K562 (cell line): ENCODE results near the gene ZNF296. TPM values are rescaled to one million over a fixed set of nuclear protein-coding genes. Genes with fewer than 3 reads are reported as not detected.

Source experiments
- BCL6 ChIP-seq: fragments of 250-450 bp; sonication (Bioruptor Pico); IDR thresholded peaks from 2 replicates; pipeline ENCODE4 v1.4.0; 2020
- BRCA1 ChIP-seq, 2 experiments: fragments of 450-650 bp in 1 of 2; sonication (generic) in 1 of 2; formaldehyde crosslinking in 1 of 2; IDR thresholded peaks; 2 replicates each; pipeline versions ENCODE4 v1.5.0 to v1.6.1; 2017 to 2020; ENCODE audit warnings: mild to moderate bottlenecking in 1 of 2, missing genetic modification reagents in 1 of 2
- CREM ChIP-seq: IDR thresholded peaks from 2 replicates; pipeline ENCODE4 v1.6.1; 2014; ENCODE audit warnings: antibody characterized with exemption, low read depth
- DIDO1 ChIP-seq: fragments of 450-650 bp; IDR thresholded peaks from 2 replicates; pipeline ENCODE4 v1.6.1; 2016; ENCODE audit warnings: low read depth, missing biosample characterization, missing genetic modification characterization
- DMBX1 ChIP-seq: fragments of 250-450 bp; sonication (Bioruptor Pico); IDR thresholded peaks from 2 replicates; pipeline ENCODE4 v1.8.0; 2022; ENCODE audit warnings: inconsistent platforms, mild to moderate bottlenecking, moderate library complexity, borderline replicate concordance
- FOXJ2 ChIP-seq: fragments of 200-800 bp; sonication (Bioruptor generic); IDR thresholded peaks from 2 replicates; pipeline ENCODE4 v1.6.1; 2016; ENCODE audit warnings: missing genetic modification characterization, missing compliant biosample characterization
- SMARCE1 ChIP-seq: fragments of 450-650 bp; IDR thresholded peaks from 2 replicates; pipeline ENCODE4 v1.7.1; 2016; ENCODE audit warnings: mild to moderate bottlenecking
- TAF1 ChIP-seq: IDR thresholded peaks from 2 replicates; pipeline ENCODE4 v1.6.1; 2011; ENCODE audit warnings: mild to moderate bottlenecking, low read length, moderate library complexity; ENCODE audit not compliant: insufficient read depth, control insufficient read depth, severe bottlenecking; ENCODE audit errors: extremely low read depth
- ZNF583 ChIP-seq: fragments of 250-450 bp; sonication (Bioruptor Pico); IDR thresholded peaks from 2 replicates; pipeline ENCODE4 v1.4.0; 2020
- ZNF76 ChIP-seq: fragments of 250-450 bp; sonication (Bioruptor Pico); IDR thresholded peaks from 2 replicates; pipeline ENCODE4 v1.4.0; 2020; ENCODE audit warnings: mild to moderate bottlenecking, moderate library complexity, borderline replicate concordance
- ZZZ3 ChIP-seq: fragments of 450-650 bp; IDR thresholded peaks from 2 replicates; pipeline ENCODE4 v1.6.1; 2016; ENCODE audit warnings: antibody characterized with exemption, mild to moderate bottlenecking, moderate library complexity
- polyA plus RNA-seq, 8 experiments: library from polyadenylated mRNA; depleted of rRNA in 4 of 8; stranded (reverse) in 5 of 8; unstranded in 3 of 8; fragments of >200 nt; fragmentation: Nextera tagmentation in 2 of 8; fragmentation: Illumina TruSeq in 1 of 8; extraction: Ambion mirVana in 2 of 8; extraction: Trizol in 1 of 8; gene quantifications; 2 replicates each; pipeline versions ENCODE4 v1.2.1 to v1.2.3, GENCODE V29; 2011 to 2014; ENCODE audit warnings: inconsistent platforms in 1 of 8, missing spikeins in 1 of 8
- total RNA-seq, 7 experiments: library from RNA; depleted of rRNA in 6 of 7; stranded (reverse); fragments of >200 nt in 6 of 7; fragmentation: Illumina TruSeq in 2 of 7; extraction: Trizol in 2 of 7; gene quantifications; 2 replicates each; pipeline versions ENCODE4 v1.2.1 to v1.2.3, GENCODE V29; 2011 to 2021; ENCODE audit warnings: low replicate concordance in 1 of 7
- TF ChIP-seq, protein P1 (sequence below): fragments of 250-450 bp; sonication (Bioruptor Pico); IDR thresholded peaks from 2 replicates; pipeline ENCODE4 v1.5.0; 2021; ENCODE audit warnings: mild to moderate bottlenecking, moderate library complexity
- TF ChIP-seq, protein P2 (sequence below), 2 experiments: fragments of 450-650 bp; IDR thresholded peaks; 2 replicates each; pipeline ENCODE4 v1.6.1; 2018; ENCODE audit warnings: mild to moderate bottlenecking in 2 of 2, low read depth in 1 of 2; ENCODE audit not compliant: partially characterized antibody in 2 of 2
- TF ChIP-seq, protein P3 (sequence below): sonication (generic); formaldehyde crosslinking; IDR thresholded peaks from 2 replicates; pipeline ENCODE4 v1.8.1; 2022; ENCODE audit warnings: missing genetic modification reagents

The ZNF296 gene
- total and polyA plus RNA-seq, 9 of the 15 experiments (the other 6 are each of a cell fraction or from before 2014, with no cell fraction given), result 0.03 to 8.8 (median 0.47) TPM; not detected in 1

DNA sequence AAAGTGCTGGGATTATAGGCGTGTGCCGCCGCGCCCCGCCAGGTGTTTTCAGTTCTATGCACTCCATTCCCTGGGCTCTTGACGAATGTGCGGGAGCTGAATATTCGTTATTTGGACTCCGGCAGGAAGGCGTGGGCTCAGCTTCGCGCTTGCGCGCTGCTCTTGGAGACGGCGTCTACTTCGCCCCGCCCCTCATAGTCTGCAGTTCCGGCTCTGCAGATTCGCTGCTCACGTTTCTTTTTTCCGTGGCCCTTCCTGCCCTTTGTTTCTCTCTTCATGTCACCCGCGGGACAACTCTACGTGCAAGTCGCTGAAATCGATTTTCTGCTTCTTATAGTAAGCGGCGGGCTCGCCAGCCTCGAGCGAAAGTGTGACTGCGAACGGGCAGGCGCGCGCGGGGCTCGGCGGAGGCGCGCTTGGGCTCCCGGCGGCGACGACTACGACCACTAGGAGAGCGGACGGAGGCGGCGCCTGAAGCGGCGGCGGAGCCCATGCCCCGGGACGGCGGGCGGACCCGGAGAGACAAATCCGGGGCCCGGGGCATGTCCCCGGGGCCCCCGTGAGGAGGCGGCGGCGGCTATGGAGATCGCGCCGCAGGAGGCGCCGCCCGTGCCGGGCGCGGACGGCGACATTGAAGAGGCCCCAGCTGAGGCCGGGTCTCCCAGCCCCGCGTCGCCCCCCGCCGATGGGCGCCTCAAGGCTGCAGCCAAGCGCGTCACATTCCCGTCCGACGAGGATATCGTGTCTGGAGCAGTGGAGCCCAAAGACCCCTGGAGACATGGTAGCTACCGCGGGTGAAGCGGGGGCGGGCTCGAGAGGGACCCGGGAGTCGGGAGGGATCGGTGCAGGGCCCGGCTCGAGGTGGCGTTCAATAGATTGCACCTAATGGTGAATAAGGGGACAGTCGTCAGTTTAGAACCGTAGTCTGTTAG, 16.7 kb upstream of the ZNF296 start, which contains the start of gene PPP1R37 (continued):
- TF ChIP-seq DIDO1 (tag) (peak; percentile 94), TAF1 (peak; percentile 27), DMBX1 (CRISPR knock-in tag) (0 out of 2 replicates have a peak, but pooled peaks have one; percentile 30), ZZZ3 (no peak), FOXJ2 (no peak), BRCA1 (IDR thresholded peaks at IDR 0.05) (no peak), BRCA1 (CRISPR knock-in tag; IDR thresholded peaks at IDR 0.05) (no peak), CREM (peak; percentile 81), BCL6 (CRISPR knock-in tag) (no peak), ZNF76 (CRISPR knock-in tag) (no peak), SMARCE1 (no peak), ZNF583 (CRISPR knock-in tag) (no peak)
- TF ChIP-seq, protein P1, sequence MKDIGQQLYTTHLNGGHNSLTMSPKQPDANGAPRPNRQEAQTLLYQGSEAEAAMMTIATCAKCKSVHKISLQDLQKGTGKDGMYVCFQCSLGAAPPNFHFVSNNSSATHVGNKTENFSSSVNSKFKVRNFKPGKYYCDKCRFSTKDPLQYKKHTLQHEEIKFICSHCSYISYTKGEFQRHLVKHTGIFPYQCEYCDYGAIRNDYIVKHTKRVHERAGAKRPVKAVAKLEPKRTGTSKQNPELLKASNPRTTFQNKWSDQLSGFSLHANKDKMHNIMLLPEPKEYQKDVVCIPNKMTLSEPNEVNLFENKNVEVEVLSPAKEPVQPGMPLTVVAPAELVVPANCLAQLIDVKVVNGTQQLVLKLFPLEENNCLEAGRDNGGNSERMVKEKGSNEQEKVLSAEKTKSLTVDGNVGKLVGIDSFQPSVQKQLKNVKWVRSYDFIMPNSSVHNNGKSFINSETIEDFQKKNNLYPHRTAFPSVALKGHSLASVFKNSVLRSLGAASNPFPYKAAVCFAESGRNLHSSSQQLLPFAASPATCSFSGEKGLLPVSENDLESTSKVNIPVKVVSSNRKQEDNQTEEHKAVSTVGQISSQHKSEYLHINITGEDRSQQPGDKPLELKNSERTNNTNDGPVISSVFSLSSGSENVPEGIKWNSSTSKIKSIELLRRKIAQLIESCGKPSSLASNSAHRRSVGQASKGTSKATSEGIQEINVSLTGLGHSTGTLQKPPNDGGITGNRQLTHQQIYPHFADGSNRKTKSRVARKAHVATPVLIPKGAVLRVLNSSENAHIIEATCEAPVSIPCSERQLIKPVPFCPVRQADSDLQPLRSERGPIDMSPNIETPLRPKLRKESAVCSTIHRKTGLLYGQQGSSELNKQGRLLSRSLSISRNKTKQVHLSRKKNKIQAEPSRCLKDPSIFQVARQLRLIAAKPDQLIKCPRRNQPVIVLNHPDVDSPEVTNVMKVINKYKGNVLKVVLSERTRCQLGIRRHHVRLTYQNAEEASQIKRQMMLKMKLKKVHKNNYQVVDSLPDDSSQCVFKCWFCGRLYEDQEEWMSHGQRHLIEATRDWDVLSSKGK, result no peak
- TF ChIP-seq, protein P2, sequence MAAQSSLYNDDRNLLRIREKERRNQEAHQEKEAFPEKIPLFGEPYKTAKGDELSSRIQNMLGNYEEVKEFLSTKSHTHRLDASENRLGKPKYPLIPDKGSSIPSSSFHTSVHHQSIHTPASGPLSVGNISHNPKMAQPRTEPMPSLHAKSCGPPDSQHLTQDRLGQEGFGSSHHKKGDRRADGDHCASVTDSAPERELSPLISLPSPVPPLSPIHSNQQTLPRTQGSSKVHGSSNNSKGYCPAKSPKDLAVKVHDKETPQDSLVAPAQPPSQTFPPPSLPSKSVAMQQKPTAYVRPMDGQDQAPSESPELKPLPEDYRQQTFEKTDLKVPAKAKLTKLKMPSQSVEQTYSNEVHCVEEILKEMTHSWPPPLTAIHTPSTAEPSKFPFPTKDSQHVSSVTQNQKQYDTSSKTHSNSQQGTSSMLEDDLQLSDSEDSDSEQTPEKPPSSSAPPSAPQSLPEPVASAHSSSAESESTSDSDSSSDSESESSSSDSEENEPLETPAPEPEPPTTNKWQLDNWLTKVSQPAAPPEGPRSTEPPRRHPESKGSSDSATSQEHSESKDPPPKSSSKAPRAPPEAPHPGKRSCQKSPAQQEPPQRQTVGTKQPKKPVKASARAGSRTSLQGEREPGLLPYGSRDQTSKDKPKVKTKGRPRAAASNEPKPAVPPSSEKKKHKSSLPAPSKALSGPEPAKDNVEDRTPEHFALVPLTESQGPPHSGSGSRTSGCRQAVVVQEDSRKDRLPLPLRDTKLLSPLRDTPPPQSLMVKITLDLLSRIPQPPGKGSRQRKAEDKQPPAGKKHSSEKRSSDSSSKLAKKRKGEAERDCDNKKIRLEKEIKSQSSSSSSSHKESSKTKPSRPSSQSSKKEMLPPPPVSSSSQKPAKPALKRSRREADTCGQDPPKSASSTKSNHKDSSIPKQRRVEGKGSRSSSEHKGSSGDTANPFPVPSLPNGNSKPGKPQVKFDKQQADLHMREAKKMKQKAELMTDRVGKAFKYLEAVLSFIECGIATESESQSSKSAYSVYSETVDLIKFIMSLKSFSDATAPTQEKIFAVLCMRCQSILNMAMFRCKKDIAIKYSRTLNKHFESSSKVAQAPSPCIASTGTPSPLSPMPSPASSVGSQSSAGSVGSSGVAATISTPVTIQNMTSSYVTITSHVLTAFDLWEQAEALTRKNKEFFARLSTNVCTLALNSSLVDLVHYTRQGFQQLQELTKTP (IDR thresholded peaks at IDR 0.05; ENCODE audit: low read depth in 1 of 2, partially characterized antibody in 2 of 2), result no peak
- TF ChIP-seq, protein P3, sequence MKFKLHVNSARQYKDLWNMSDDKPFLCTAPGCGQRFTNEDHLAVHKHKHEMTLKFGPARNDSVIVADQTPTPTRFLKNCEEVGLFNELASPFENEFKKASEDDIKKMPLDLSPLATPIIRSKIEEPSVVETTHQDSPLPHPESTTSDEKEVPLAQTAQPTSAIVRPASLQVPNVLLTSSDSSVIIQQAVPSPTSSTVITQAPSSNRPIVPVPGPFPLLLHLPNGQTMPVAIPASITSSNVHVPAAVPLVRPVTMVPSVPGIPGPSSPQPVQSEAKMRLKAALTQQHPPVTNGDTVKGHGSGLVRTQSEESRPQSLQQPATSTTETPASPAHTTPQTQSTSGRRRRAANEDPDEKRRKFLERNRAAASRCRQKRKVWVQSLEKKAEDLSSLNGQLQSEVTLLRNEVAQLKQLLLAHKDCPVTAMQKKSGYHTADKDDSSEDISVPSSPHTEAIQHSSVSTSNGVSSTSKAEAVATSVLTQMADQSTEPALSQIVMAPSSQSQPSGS (CRISPR knock-in tag), result no peak
